Testis (tissue), 2 donors: ENCODE data around the gene UBAP1.

Source experiments
- CTCF ChIP-seq, 3 experiments: fragments of 450-650 bp in 2 of 3; fragments of 200-600 bp in 1 of 3; sonication (generic) in 1 of 3; IDR thresholded peaks; one replicate each; pipeline ENCODE4 v1.5.1; 2016 to 2019; ENCODE audit warnings: antibody characterized with exemption in 3 of 3, mild to moderate bottlenecking in 2 of 3, moderate library complexity in 1 of 3
- POLR2A ChIP-seq: fragments of 450-650 bp; IDR thresholded peaks from one replicate; pipeline ENCODE4 v1.6.1; 2017; ENCODE audit warnings: antibody characterized with exemption, mild to moderate bottlenecking, moderate library complexity

- TF ChIP-seq CTCF (IDR thresholded peaks at IDR 0.05) = no peak
- no peak for TF ChIP-seq POLR2A
Measured at GRCh38 chr9:34250721-34251120, 71.9 kb downstream of the UBAP1 start.
